ENCODE results near the gene PRG3.
"Not testable (repeated sequence)": the region's sequence is repeated elsewhere in the genome, so short reads cannot be mapped to it uniquely, and the experiment has no call there.

The PRG3 gene

GRCh38 chr11:57339328-57339727 lies 41.6 kb downstream of the PRG3 start:
- H3K4me3 ChIP-seq (ENCODE audit: low read length): no peak overlapping the region
- TF ChIP-seq CTCF (conservative IDR thresholded peaks at IDR 0.05; ENCODE audit: low read depth, low read length): no peak
- DNase-seq (ENCODE audit: low read depth): no peak

- H3K4me3 ChIP-seq (ENCODE audit: low read length): no peak within 1 kb of the TSS
- no peak for TF ChIP-seq CTCF (conservative IDR thresholded peaks at IDR 0.05; ENCODE audit: low read depth, low read length)
- no peak for DNase-seq (ENCODE audit: low read depth)
Measured at GRCh38 chr11:57338142-57338541, 42.8 kb downstream of the PRG3 start, which contains the start of gene P2RX3. Gene P2RX3, plus strand, starts transcription at chr11:57338352. Its CDS starts 199 bp downstream, at chr11:57338551.

- DNase-seq (ENCODE audit: low read depth); H3K4me3 ChIP-seq (ENCODE audit: low read length): not testable (repeated sequence)
Measured at GRCh38 chr11:57336856-57337255, 44.1 kb downstream of the PRG3 start.

- no peak for DNase-seq (ENCODE audit: low read depth)
- H3K4me3 ChIP-seq (ENCODE audit: low read length): peak overlapping the region; percentile 80
- no peak for TF ChIP-seq CTCF (conservative IDR thresholded peaks at IDR 0.05; ENCODE audit: low read depth, low read length)
Measured at GRCh38 chr11:57336111-57336666, 44.8 kb downstream of the PRG3 start.

GRCh38 chr11:57335343-57336110 lies 45.4 kb downstream of the PRG3 start, which contains the start of gene SSRP1:
Gene SSRP1, minus strand, starts transcription at chr11:57335892. Its CDS starts 771 bp downstream, at chr11:57335121.
- TF ChIP-seq CTCF (conservative IDR thresholded peaks at IDR 0.05; ENCODE audit: low read depth, low read length): no peak
- no peak for DNase-seq (ENCODE audit: low read depth)
- peak within 1 kb of the TSS; percentile 80 for H3K4me3 ChIP-seq (ENCODE audit: low read length)

- no peak for TF ChIP-seq CTCF (conservative IDR thresholded peaks at IDR 0.05; ENCODE audit: low read depth, low read length)
- peak overlapping the region; percentile 80 for H3K4me3 ChIP-seq (ENCODE audit: low read length)
Measured at GRCh38 chr11:57335023-57335342, 46.0 kb downstream of the PRG3 start.

GRCh38 chr11:57332694-57333440 lies 48.1 kb downstream of the PRG3 start:
- H3K4me3 ChIP-seq (ENCODE audit: low read length): no peak overlapping the region
- no peak for DNase-seq (ENCODE audit: low read depth)
- no peak for TF ChIP-seq CTCF (conservative IDR thresholded peaks at IDR 0.05; ENCODE audit: low read depth, low read length)

More at GRCh38 chr11:57335023-57335342, 46.0 kb downstream of the PRG3 start:
- no peak for DNase-seq (ENCODE audit: low read depth)

Measured in retinal pigment epithelial cell (primary cell).